ENCODE measurements around the gene PRICKLE2.

DNA sequence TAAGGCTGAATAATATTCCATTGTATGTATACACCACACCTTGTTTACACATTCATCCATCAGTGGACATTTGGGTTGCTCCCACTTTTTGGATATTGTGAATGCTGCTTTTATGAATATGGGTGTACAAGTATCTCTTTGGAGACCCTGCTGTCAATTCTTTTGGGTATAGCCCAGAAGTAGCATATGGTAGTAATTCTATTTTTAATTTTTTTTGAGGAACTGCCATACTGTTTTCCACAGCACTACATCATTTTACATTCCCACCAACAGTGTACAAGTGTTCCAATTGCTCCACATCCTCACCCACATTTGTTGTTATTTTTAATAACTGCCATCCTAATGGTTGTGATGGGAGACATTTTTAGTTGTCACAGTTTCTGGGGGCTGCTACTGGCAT is 132.1 kb downstream of the PRICKLE2 start:
- TF ChIP-seq TOX (CRISPR knock-in tag; IDR thresholded peaks at IDR 0.05; ENCODE audit: borderline replicate concordance) (no peak), BACH2 (CRISPR knock-in tag; IDR thresholded peaks at IDR 0.05; ENCODE audit: borderline replicate concordance) (no peak)
- TF ChIP-seq, protein P1, sequence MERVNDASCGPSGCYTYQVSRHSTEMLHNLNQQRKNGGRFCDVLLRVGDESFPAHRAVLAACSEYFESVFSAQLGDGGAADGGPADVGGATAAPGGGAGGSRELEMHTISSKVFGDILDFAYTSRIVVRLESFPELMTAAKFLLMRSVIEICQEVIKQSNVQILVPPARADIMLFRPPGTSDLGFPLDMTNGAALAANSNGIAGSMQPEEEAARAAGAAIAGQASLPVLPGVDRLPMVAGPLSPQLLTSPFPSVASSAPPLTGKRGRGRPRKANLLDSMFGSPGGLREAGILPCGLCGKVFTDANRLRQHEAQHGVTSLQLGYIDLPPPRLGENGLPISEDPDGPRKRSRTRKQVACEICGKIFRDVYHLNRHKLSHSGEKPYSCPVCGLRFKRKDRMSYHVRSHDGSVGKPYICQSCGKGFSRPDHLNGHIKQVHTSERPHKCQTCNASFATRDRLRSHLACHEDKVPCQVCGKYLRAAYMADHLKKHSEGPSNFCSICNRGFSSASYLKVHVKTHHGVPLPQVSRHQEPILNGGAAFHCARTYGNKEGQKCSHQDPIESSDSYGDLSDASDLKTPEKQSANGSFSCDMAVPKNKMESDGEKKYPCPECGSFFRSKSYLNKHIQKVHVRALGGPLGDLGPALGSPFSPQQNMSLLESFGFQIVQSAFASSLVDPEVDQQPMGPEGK (CRISPR knock-in tag; IDR thresholded peaks at IDR 0.05; ENCODE audit: borderline replicate concordance): no peak

Measured in SK-N-SH treated with all-trans-retinoic acid at 6 μM for 48 hours (cell line).